GM19463 (cell line): Measurements from ENCODE around the gene CELF4.
"Not testable (repeated sequence)": the region's sequence is repeated elsewhere in the genome, so short reads cannot be mapped to it uniquely, and the experiment has no call there.

Source experiments
- ATAC-seq: cut with Tn5 transposase; IDR thresholded peaks from one replicate; pipeline ENCODE4 v1.9.1; 2021; ENCODE audit warnings: mild to moderate bottlenecking, moderate library complexity; ENCODE audit not compliant: unreplicated experiment

The CELF4 gene

GRCh38 chr18:37375181-37375580, 190.4 kb downstream of the CELF4 start:
- ATAC-seq = no peak

GRCh38 chr18:37368110-37368954, 197.3 kb downstream of the CELF4 start:
- no peak for ATAC-seq

GRCh38 chr18:37364237-37364636, 201.4 kb downstream of the CELF4 start:
- no peak for ATAC-seq

GRCh38 chr18:37362158-37362890, 203.3 kb downstream of the CELF4 start:
- ATAC-seq = no peak

GRCh38 chr18:37361335-37362157, 204.1 kb downstream of the CELF4 start:
- ATAC-seq = no peak

GRCh38 chr18:37358061-37358460, 207.5 kb downstream of the CELF4 start:
- not testable (repeated sequence) for ATAC-seq

- no peak for ATAC-seq
These were observed 209.8 kb downstream of the CELF4 start for GRCh38 chr18:37355772-37356171.

GRCh38 chr18:37351110-37351509, 214.5 kb downstream of the CELF4 start:
- ATAC-seq = no peak

GRCh38 chr18:37348729-37349128, 216.9 kb downstream of the CELF4 start:
- ATAC-seq = no peak

- ATAC-seq = no peak
These were observed 219.6 kb downstream of the CELF4 start for GRCh38 chr18:37346048-37346447.

- ATAC-seq = no peak
These were observed 222.1 kb downstream of the CELF4 start for GRCh38 chr18:37343542-37343851.

- no peak for ATAC-seq
These were observed 224.0 kb downstream of the CELF4 start for GRCh38 chr18:37341473-37342086.

GRCh38 chr18:37341016-37341415, 224.6 kb downstream of the CELF4 start:
- no peak for ATAC-seq

- no peak for ATAC-seq
These were observed 225.8 kb downstream of the CELF4 start for GRCh38 chr18:37339701-37340215.

GRCh38 chr18:37336568-37337285, 228.9 kb downstream of the CELF4 start:
- no peak for ATAC-seq

GRCh38 chr18:37335409-37335736, 230.2 kb downstream of the CELF4 start:
- no peak for ATAC-seq

- ATAC-seq = no peak
These were observed 230.8 kb downstream of the CELF4 start for GRCh38 chr18:37334631-37335408.

GRCh38 chr18:37332628-37333420, 232.8 kb downstream of the CELF4 start:
- no peak for ATAC-seq

- ATAC-seq = no peak
These were observed 233.4 kb downstream of the CELF4 start for GRCh38 chr18:37332219-37332618.
